ENCODE results near the gene C3orf18.
A peak's percentile ranks its signal among the peaks of the same experiment; 100 is the strongest.

C3orf18 gene

GRCh38 chr3:50591196-50591741 is 23.7 kb upstream of the C3orf18 start:
- peaks cover 62% of the 10 kb centered on the region for H3K36me3 Mint-ChIP-seq
- peak overlapping the region; percentile 97 for H3K27ac Mint-ChIP-seq
- DNase-seq (ENCODE audit: low spot score in 2 of 2) (no peak), ATAC-seq (peak; percentile 22)
- H3K9me3 Mint-ChIP-seq, result no peaks in the 10 kb centered on the region
- peaks cover 84% of the 10 kb centered on the region for H3K4me1 Mint-ChIP-seq
- H3K4me3 Mint-ChIP-seq, result peak overlapping the region; percentile 66

- H3K27ac Mint-ChIP-seq, result peak overlapping the region; percentile 97
- H3K4me1 Mint-ChIP-seq, result peaks cover 89% of the 10 kb centered on the region
- ATAC-seq (no peak), DNase-seq (ENCODE audit: low spot score in 2 of 2) (no peak)
- H3K4me3 Mint-ChIP-seq, result peak overlapping the region; percentile 66
- H3K36me3 Mint-ChIP-seq, result peaks cover 81% of the 10 kb centered on the region
- H3K9me3 Mint-ChIP-seq, result no peaks in the 10 kb centered on the region
Measured at GRCh38 chr3:50588759-50589433, 21.3 kb upstream of the C3orf18 start.

GRCh38 chr3:50587806-50588758 is 20.5 kb upstream of the C3orf18 start:
- Mint-ChIP-seq H3K4me3 (peak overlapping the region; percentile 66), H3K27ac (peak overlapping the region; percentile 97), H3K36me3 (peaks cover 86% of the 10 kb centered on the region), H3K9me3 (no peaks in the 10 kb centered on the region), H3K4me1 (peaks cover 89% of the 10 kb centered on the region)
- DNase-seq (ENCODE audit: low spot score in 2 of 2), result peak; percentile 68 to 88
- peak; percentile 73 for ATAC-seq

GRCh38 chr3:50587373-50587772 is 19.8 kb upstream of the C3orf18 start:
- H3K27ac Mint-ChIP-seq, result peak overlapping the region; percentile 97
- ATAC-seq, result no peak
- DNase-seq (ENCODE audit: low spot score in 2 of 2), result no peak
- H3K4me1 Mint-ChIP-seq, result peaks cover 86% of the 10 kb centered on the region
- no peaks in the 10 kb centered on the region for H3K9me3 Mint-ChIP-seq
- peak overlapping the region; percentile 66 for H3K4me3 Mint-ChIP-seq
- H3K36me3 Mint-ChIP-seq, result peaks cover 84% of the 10 kb centered on the region

- Mint-ChIP-seq H3K27ac (peak overlapping the region; percentile 97), H3K4me1 (peaks cover 86% of the 10 kb centered on the region), H3K4me3 (no peak overlapping the region), H3K9me3 (no peaks in the 10 kb centered on the region), H3K36me3 (peaks cover 84% of the 10 kb centered on the region)
- ATAC-seq (no peak), DNase-seq (ENCODE audit: low spot score in 2 of 2) (no peak)
Measured at GRCh38 chr3:50586763-50587070, 19.2 kb upstream of the C3orf18 start.

- no peak for DNase-seq (ENCODE audit: low spot score in 2 of 2)
- no peak overlapping the region for H3K4me3 Mint-ChIP-seq
- H3K9me3 Mint-ChIP-seq, result no peaks in the 10 kb centered on the region
- H3K4me1 Mint-ChIP-seq, result peaks cover 86% of the 10 kb centered on the region
- ATAC-seq, result no peak
- peak overlapping the region; percentile 63 for H3K27ac Mint-ChIP-seq
- peaks cover 81% of the 10 kb centered on the region for H3K36me3 Mint-ChIP-seq
Measured at GRCh38 chr3:50585919-50586762, 18.6 kb upstream of the C3orf18 start.

GRCh38 chr3:50584391-50584790 is 16.8 kb upstream of the C3orf18 start:
- Mint-ChIP-seq H3K4me1 (peaks cover 86% of the 10 kb centered on the region), H3K4me3 (no peak overlapping the region), H3K9me3 (no peaks in the 10 kb centered on the region), H3K27ac (peak overlapping the region; percentile 39), H3K36me3 (peaks cover 81% of the 10 kb centered on the region)
- no peak for DNase-seq (ENCODE audit: low spot score in 2 of 2)
- ATAC-seq, result no peak

- H3K36me3 Mint-ChIP-seq, result peaks cover 81% of the 10 kb centered on the region
- H3K4me3 Mint-ChIP-seq, result no peak overlapping the region
- ATAC-seq, result no peak
- H3K27ac Mint-ChIP-seq, result peak overlapping the region; percentile 33
- H3K9me3 Mint-ChIP-seq, result no peaks in the 10 kb centered on the region
- H3K4me1 Mint-ChIP-seq, result peaks cover 89% of the 10 kb centered on the region
- DNase-seq (ENCODE audit: low spot score in 2 of 2), result no peak
Measured at GRCh38 chr3:50583897-50584296, 16.4 kb upstream of the C3orf18 start.

GRCh38 chr3:50582083-50582482 is 14.5 kb upstream of the C3orf18 start:
- Mint-ChIP-seq H3K27ac (no peak overlapping the region), H3K4me3 (no peak overlapping the region), H3K4me1 (peaks cover 85% of the 10 kb centered on the region), H3K9me3 (no peaks in the 10 kb centered on the region), H3K36me3 (peaks cover 77% of the 10 kb centered on the region)
- DNase-seq (ENCODE audit: low spot score in 2 of 2) (no peak), ATAC-seq (no peak)

GRCh38 chr3:50581459-50581842 is 13.9 kb upstream of the C3orf18 start:
- H3K4me3 Mint-ChIP-seq, result no peak overlapping the region
- peak overlapping the region; percentile 75 for H3K27ac Mint-ChIP-seq
- DNase-seq (ENCODE audit: low spot score in 2 of 2), result no peak
- H3K36me3 Mint-ChIP-seq, result peaks cover 70% of the 10 kb centered on the region
- no peak for ATAC-seq
- H3K4me1 Mint-ChIP-seq, result peaks cover 80% of the 10 kb centered on the region
- H3K9me3 Mint-ChIP-seq, result no peaks in the 10 kb centered on the region

- DNase-seq (ENCODE audit: low spot score in 2 of 2), result no peak
- H3K4me3 Mint-ChIP-seq, result no peak overlapping the region
- H3K9me3 Mint-ChIP-seq, result no peaks in the 10 kb centered on the region
- ATAC-seq, result peak; percentile 17
- peak overlapping the region; percentile 75 for H3K27ac Mint-ChIP-seq
- H3K36me3 Mint-ChIP-seq, result peaks cover 69% of the 10 kb centered on the region
- H3K4me1 Mint-ChIP-seq, result peaks cover 80% of the 10 kb centered on the region
Measured at GRCh38 chr3:50580683-50581458, 13.3 kb upstream of the C3orf18 start.

GRCh38 chr3:50577348-50577747 is 9.8 kb upstream of the C3orf18 start:
- H3K9me3 Mint-ChIP-seq, result no peaks in the 10 kb centered on the region
- peaks cover 78% of the 10 kb centered on the region for H3K36me3 Mint-ChIP-seq
- peak overlapping the region; percentile 54 for H3K27ac Mint-ChIP-seq
- H3K4me1 Mint-ChIP-seq, result peaks cover 85% of the 10 kb centered on the region
- ATAC-seq (no peak), DNase-seq (ENCODE audit: low spot score in 2 of 2) (no peak)
- H3K4me3 Mint-ChIP-seq, result no peak overlapping the region

GRCh38 chr3:50575372-50575771 is 7.8 kb upstream of the C3orf18 start:
- Mint-ChIP-seq H3K9me3 (no peaks in the 10 kb centered on the region), H3K4me1 (peaks cover 90% of the 10 kb centered on the region), H3K4me3 (peak overlapping the region; percentile 92), H3K36me3 (peaks cover 84% of the 10 kb centered on the region), H3K27ac (peak overlapping the region; percentile 91)
- DNase-seq (ENCODE audit: low spot score in 2 of 2), result no peak
- ATAC-seq, result no peak

GRCh38 chr3:50574444-50574831 is 6.9 kb upstream of the C3orf18 start:
- peak; percentile 29 to 76 for DNase-seq (ENCODE audit: low spot score in 2 of 2)
- Mint-ChIP-seq H3K27ac (peak overlapping the region; percentile 91), H3K36me3 (peaks cover 83% of the 10 kb centered on the region), H3K4me3 (peak overlapping the region; percentile 92), H3K9me3 (no peaks in the 10 kb centered on the region), H3K4me1 (peaks cover 83% of the 10 kb centered on the region)
- ATAC-seq, result peak; percentile 1

All from stimulated activated effector memory CD8-positive, alpha-beta T cell treated with anti-CD3 and anti-CD28 coated beads, Interleukin-12 subunit alpha, Interleukin-12 subunit beta, amount 100 ng/mL, for 72 hours (primary cell).